ENCODE data around the gene NMNAT3.

- TF ChIP-seq CTCF (IDR thresholded peaks at IDR 0.05) (no peak), POLR2A (IDR thresholded peaks at IDR 0.05) (no peak)
Measured at GRCh38 chr3:139529662-139530061, 148.1 kb downstream of the NMNAT3 start.

All from adrenal gland (tissue), 5 donors.